Activated naive CD8-positive, alpha-beta T cell treated with anti-CD3 and anti-CD28 coated beads for 36 hours (primary cell): Measurements from ENCODE around the gene ADGRV1. TPM values are rescaled to one million over a fixed set of nuclear protein-coding genes. Genes with fewer than 3 reads are reported as not detected.

ENCODE experiments used
- DNase-seq: peaks from one replicate; pipeline ENCODE4 v3.0.0; 2021
- H3K27ac Mint-ChIP-seq: one replicate; pipeline ENCODE4 v1.8.0; 2022; ENCODE audit warnings: mild to moderate bottlenecking, moderate library complexity, mixed read lengths
- H3K27me3 Mint-ChIP-seq: one replicate; pipeline ENCODE4 v1.8.0; 2022; ENCODE audit warnings: mild to moderate bottlenecking, mixed read lengths
- H3K36me3 Mint-ChIP-seq: one replicate; pipeline ENCODE4 v1.8.0; 2021; ENCODE audit warnings: mild to moderate bottlenecking, mixed read lengths
- H3K4me1 Mint-ChIP-seq: one replicate; pipeline ENCODE4 v1.8.0; 2021; ENCODE audit warnings: mixed read lengths
- H3K4me3 Mint-ChIP-seq: one replicate; pipeline ENCODE4 v1.8.0; 2022; ENCODE audit warnings: mild to moderate bottlenecking, moderate library complexity, mixed read lengths
- H3K9me3 Mint-ChIP-seq: one replicate; pipeline ENCODE4 v1.8.0; 2022; ENCODE audit warnings: mixed read lengths
- total RNA-seq, 2 experiments: library from RNA; stranded (reverse); gene quantifications; one replicate each; pipeline ENCODE4 v1.2.3, GENCODE V29; 2021

The ADGRV1 gene
- total RNA-seq, 2 experiments from 2014 or later = 0.14 TPM; not detected in 1

GRCh38 chr5:90878081-90878480, 319.5 kb downstream of the ADGRV1 start:
- Mint-ChIP-seq H3K27ac (no peak overlapping the region), H3K4me1 (peaks cover 20% of the 10 kb centered on the region), H3K4me3 (no peak overlapping the region), H3K9me3 (no peaks in the 10 kb centered on the region), H3K27me3 (peaks cover 42% of the 10 kb centered on the region), H3K36me3 (no peaks in the 10 kb centered on the region)
- no peak for DNase-seq

- no peak overlapping the region for H3K27ac Mint-ChIP-seq
- peaks cover 42% of the 10 kb centered on the region for H3K27me3 Mint-ChIP-seq
- H3K4me1 Mint-ChIP-seq = peaks cover 18% of the 10 kb centered on the region
- no peak for DNase-seq
- no peaks in the 10 kb centered on the region for H3K9me3 Mint-ChIP-seq
- H3K36me3 Mint-ChIP-seq = no peaks in the 10 kb centered on the region
- no peak overlapping the region for H3K4me3 Mint-ChIP-seq
Observed at GRCh38 chr5:90878549-90879196, 320.1 kb downstream of the ADGRV1 start.

GRCh38 chr5:90881626-90882150, 323.1 kb downstream of the ADGRV1 start:
- H3K4me3 Mint-ChIP-seq = no peak overlapping the region
- H3K36me3 Mint-ChIP-seq = no peaks in the 10 kb centered on the region
- peaks cover 6% of the 10 kb centered on the region for H3K4me1 Mint-ChIP-seq
- H3K27me3 Mint-ChIP-seq = peaks cover 34% of the 10 kb centered on the region
- no peak overlapping the region for H3K27ac Mint-ChIP-seq
- H3K9me3 Mint-ChIP-seq = no peaks in the 10 kb centered on the region
- no peak for DNase-seq

GRCh38 chr5:90882448-90882847, 323.9 kb downstream of the ADGRV1 start:
- H3K9me3 Mint-ChIP-seq = no peaks in the 10 kb centered on the region
- H3K27ac Mint-ChIP-seq = no peak overlapping the region
- H3K4me3 Mint-ChIP-seq = no peak overlapping the region
- H3K36me3 Mint-ChIP-seq = no peaks in the 10 kb centered on the region
- no peak for DNase-seq
- H3K27me3 Mint-ChIP-seq = peaks cover 27% of the 10 kb centered on the region
- H3K4me1 Mint-ChIP-seq = peaks cover 2% of the 10 kb centered on the region

GRCh38 chr5:90885180-90885868, 326.7 kb downstream of the ADGRV1 start:
- no peak for DNase-seq
- no peaks in the 10 kb centered on the region for H3K4me1 Mint-ChIP-seq
- no peak overlapping the region for H3K27ac Mint-ChIP-seq
- peaks cover 10% of the 10 kb centered on the region for H3K27me3 Mint-ChIP-seq
- no peaks in the 10 kb centered on the region for H3K36me3 Mint-ChIP-seq
- H3K4me3 Mint-ChIP-seq = no peak overlapping the region
- no peaks in the 10 kb centered on the region for H3K9me3 Mint-ChIP-seq

GRCh38 chr5:90886381-90886780, 327.8 kb downstream of the ADGRV1 start:
- no peaks in the 10 kb centered on the region for H3K9me3 Mint-ChIP-seq
- H3K4me1 Mint-ChIP-seq = no peaks in the 10 kb centered on the region
- DNase-seq = no peak
- no peaks in the 10 kb centered on the region for H3K36me3 Mint-ChIP-seq
- no peak overlapping the region for H3K4me3 Mint-ChIP-seq
- no peak overlapping the region for H3K27ac Mint-ChIP-seq
- H3K27me3 Mint-ChIP-seq = peaks cover 3% of the 10 kb centered on the region

GRCh38 chr5:90888511-90889324, 330.1 kb downstream of the ADGRV1 start:
- Mint-ChIP-seq H3K27ac (no peak overlapping the region), H3K27me3 (peaks cover 3% of the 10 kb centered on the region), H3K36me3 (no peaks in the 10 kb centered on the region), H3K4me3 (no peak overlapping the region), H3K9me3 (no peaks in the 10 kb centered on the region), H3K4me1 (no peaks in the 10 kb centered on the region)
- no peak for DNase-seq

- DNase-seq = no peak
- H3K27ac Mint-ChIP-seq = no peak overlapping the region
- H3K36me3 Mint-ChIP-seq = no peaks in the 10 kb centered on the region
- H3K9me3 Mint-ChIP-seq = no peaks in the 10 kb centered on the region
- no peaks in the 10 kb centered on the region for H3K4me1 Mint-ChIP-seq
- H3K27me3 Mint-ChIP-seq = peaks cover 3% of the 10 kb centered on the region
- H3K4me3 Mint-ChIP-seq = no peak overlapping the region
Observed at GRCh38 chr5:90889325-90889600, 330.7 kb downstream of the ADGRV1 start.

- H3K27ac Mint-ChIP-seq = no peak overlapping the region
- no peak for DNase-seq
- peaks cover 3% of the 10 kb centered on the region for H3K27me3 Mint-ChIP-seq
- no peaks in the 10 kb centered on the region for H3K36me3 Mint-ChIP-seq
- no peaks in the 10 kb centered on the region for H3K4me1 Mint-ChIP-seq
- H3K4me3 Mint-ChIP-seq = no peak overlapping the region
- H3K9me3 Mint-ChIP-seq = no peaks in the 10 kb centered on the region
Observed at GRCh38 chr5:90890180-90890579, 331.6 kb downstream of the ADGRV1 start.

- Mint-ChIP-seq H3K4me1 (peaks cover 7% of the 10 kb centered on the region), H3K9me3 (no peaks in the 10 kb centered on the region), H3K4me3 (no peak overlapping the region)
Observed at GRCh38 chr5:90894866-90895420, 336.3 kb downstream of the ADGRV1 start.

GRCh38 chr5:90897618-90898017, 339.0 kb downstream of the ADGRV1 start:
- peaks cover 7% of the 10 kb centered on the region for H3K4me1 Mint-ChIP-seq
- no peak for DNase-seq
- no peaks in the 10 kb centered on the region for H3K36me3 Mint-ChIP-seq
- H3K27me3 Mint-ChIP-seq = no peaks in the 10 kb centered on the region
- H3K4me3 Mint-ChIP-seq = no peak overlapping the region
- H3K9me3 Mint-ChIP-seq = no peaks in the 10 kb centered on the region
- no peak overlapping the region for H3K27ac Mint-ChIP-seq

More at GRCh38 chr5:90894866-90895420, 336.3 kb downstream of the ADGRV1 start:
- no peak for DNase-seq
- Mint-ChIP-seq H3K27me3 (peaks cover 3% of the 10 kb centered on the region), H3K27ac (no peak overlapping the region), H3K36me3 (no peaks in the 10 kb centered on the region)

GRCh38 chr5:90898326-90899013, 339.9 kb downstream of the ADGRV1 start:
- Mint-ChIP-seq H3K27ac (no peak overlapping the region), H3K36me3 (no peaks in the 10 kb centered on the region), H3K4me3 (no peak overlapping the region), H3K9me3 (no peaks in the 10 kb centered on the region), H3K27me3 (no peaks in the 10 kb centered on the region), H3K4me1 (peaks cover 7% of the 10 kb centered on the region)
- DNase-seq = no peak

GRCh38 chr5:90899014-90899604, 340.5 kb downstream of the ADGRV1 start:
- Mint-ChIP-seq H3K4me1 (peaks cover 7% of the 10 kb centered on the region), H3K27ac (no peak overlapping the region), H3K4me3 (no peak overlapping the region), H3K9me3 (no peaks in the 10 kb centered on the region), H3K36me3 (no peaks in the 10 kb centered on the region), H3K27me3 (no peaks in the 10 kb centered on the region)
- DNase-seq = no peak

- no peaks in the 10 kb centered on the region for H3K9me3 Mint-ChIP-seq
- no peaks in the 10 kb centered on the region for H3K36me3 Mint-ChIP-seq
- no peak for DNase-seq
- H3K4me1 Mint-ChIP-seq = peaks cover 7% of the 10 kb centered on the region
- H3K4me3 Mint-ChIP-seq = no peak overlapping the region
- H3K27me3 Mint-ChIP-seq = no peaks in the 10 kb centered on the region
- no peak overlapping the region for H3K27ac Mint-ChIP-seq
Observed at GRCh38 chr5:90901261-90901660, 342.7 kb downstream of the ADGRV1 start.
